ENCODE data around the gene PCDHGB2. TPM values are rescaled to one million over a fixed set of nuclear protein-coding genes. Genes with fewer than 3 reads are reported as not detected.
"Not testable (repeated sequence)": the region's sequence is repeated elsewhere in the genome, so short reads cannot be mapped to it uniquely, and the experiment has no call there.

PCDHGB2 gene
- total RNA-seq, 4 donors from 2014 or later, result 2.7 to 15.6 (median 4.1) TPM

GRCh38 chr5:141389153-141390042, 29.6 kb downstream of the PCDHGB2 start:
- no peak for ATAC-seq
- peaks cover 0 to 18% of the 10 kb centered on the region in 2 donors for H3K36me3 ChIP-seq
- WGBS, 2 donors (ENCODE audit: low coverage in 1 of 2), result 10 to 31% methylated on average over 2 to 7 of the region's 77 CpGs
- H3K4me1 ChIP-seq, result no peaks in the 10 kb centered on the region
- no peak overlapping the region for H3K4me3 ChIP-seq
- H3K9me3 ChIP-seq, result peaks cover 2 to 99% (median 6%) of the 10 kb centered on the region in 3 donors
- H3K27ac ChIP-seq, result no peak overlapping the region
- no peak for TF ChIP-seq EP300 (IDR thresholded peaks at IDR 0.05)
- TF ChIP-seq CTCF (IDR thresholded peaks at IDR 0.05), result no peak
- no peak for TF ChIP-seq POLR2A (IDR thresholded peaks at IDR 0.05)
- no peak for TF ChIP-seq POLR2AphosphoS5 (IDR thresholded peaks at IDR 0.05)
- H3K27me3 ChIP-seq, result no peaks in the 10 kb centered on the region

GRCh38 chr5:141392429-141393198, 32.8 kb downstream of the PCDHGB2 start, which contains the start of gene PCDHGA8:
Gene PCDHGA8 (plus strand): TSS chr5:141392633. CDS start chr5:141392814, 181 bp downstream.
- 30 to 33% methylated on average over 23 to 24 of the region's 38 CpGs for WGBS, 2 donors (ENCODE audit: low coverage in 1 of 2)
- Histone ChIP-seq H3K36me3 (peaks cover 0 to 18% of the 10 kb centered on the region in 2 donors), H3K27ac (no peak within 1 kb of the TSS), H3K4me3 (no peak within 1 kb of the TSS), H3K27me3 (no peaks in the 10 kb centered on the region), H3K4me1 (no peaks in the 10 kb centered on the region), H3K9me3 (peaks cover 0 to 99% (median 6%) of the 10 kb centered on the region in 3 donors)
- TF ChIP-seq EP300 (IDR thresholded peaks at IDR 0.05) (no peak), POLR2AphosphoS5 (IDR thresholded peaks at IDR 0.05) (no peak), POLR2A (IDR thresholded peaks at IDR 0.05) (no peak), CTCF (IDR thresholded peaks at IDR 0.05) (no peak)
- ATAC-seq, result no peak

- WGBS, 2 donors (ENCODE audit: low coverage in 1 of 2), result 37 to 63% methylated on average over 4 to 10 of the region's 21 CpGs
- no peaks in the 10 kb centered on the region for H3K4me1 ChIP-seq
- H3K4me3 ChIP-seq, result no peak overlapping the region
- no peak for ATAC-seq
- H3K27me3 ChIP-seq, result no peaks in the 10 kb centered on the region
- peaks cover 0 to 98% (median 6%) of the 10 kb centered on the region in 3 donors for H3K9me3 ChIP-seq
- no peak overlapping the region for H3K27ac ChIP-seq
- H3K36me3 ChIP-seq, result peaks cover 0 to 18% of the 10 kb centered on the region in 2 donors
- no peak for TF ChIP-seq POLR2AphosphoS5 (IDR thresholded peaks at IDR 0.05)
- TF ChIP-seq POLR2A (IDR thresholded peaks at IDR 0.05), result no peak
- TF ChIP-seq CTCF (IDR thresholded peaks at IDR 0.05), result no peak
- no peak for TF ChIP-seq EP300 (IDR thresholded peaks at IDR 0.05)
Observed at GRCh38 chr5:141393267-141393666, 33.5 kb downstream of the PCDHGB2 start.

GRCh38 chr5:141394401-141395187, 34.8 kb downstream of the PCDHGB2 start:
- H3K27ac ChIP-seq, ATAC-seq, H3K4me3 ChIP-seq, H3K27me3 ChIP-seq, H3K4me1 ChIP-seq: not testable (repeated sequence)
- 28 to 36% methylated on average over 8 to 9 of the region's 53 CpGs for WGBS, 2 donors (ENCODE audit: low coverage in 1 of 2)
- Histone ChIP-seq H3K36me3 (peaks cover 0 to 17% of the 10 kb centered on the region in 2 donors), H3K9me3 (peaks cover 0 to 98% (median 6%) of the 10 kb centered on the region in 3 donors)
